ENCODE data around the gene HDGF. TPM values are rescaled to one million over a fixed set of nuclear protein-coding genes. Genes with fewer than 3 reads are reported as not detected.

HDGF gene
- total and polyA plus RNA-seq, 2 of the 8 experiments (the other 6 are each of a cell fraction or from before 2014, with no cell fraction given): 145 to 391 TPM

DNA sequence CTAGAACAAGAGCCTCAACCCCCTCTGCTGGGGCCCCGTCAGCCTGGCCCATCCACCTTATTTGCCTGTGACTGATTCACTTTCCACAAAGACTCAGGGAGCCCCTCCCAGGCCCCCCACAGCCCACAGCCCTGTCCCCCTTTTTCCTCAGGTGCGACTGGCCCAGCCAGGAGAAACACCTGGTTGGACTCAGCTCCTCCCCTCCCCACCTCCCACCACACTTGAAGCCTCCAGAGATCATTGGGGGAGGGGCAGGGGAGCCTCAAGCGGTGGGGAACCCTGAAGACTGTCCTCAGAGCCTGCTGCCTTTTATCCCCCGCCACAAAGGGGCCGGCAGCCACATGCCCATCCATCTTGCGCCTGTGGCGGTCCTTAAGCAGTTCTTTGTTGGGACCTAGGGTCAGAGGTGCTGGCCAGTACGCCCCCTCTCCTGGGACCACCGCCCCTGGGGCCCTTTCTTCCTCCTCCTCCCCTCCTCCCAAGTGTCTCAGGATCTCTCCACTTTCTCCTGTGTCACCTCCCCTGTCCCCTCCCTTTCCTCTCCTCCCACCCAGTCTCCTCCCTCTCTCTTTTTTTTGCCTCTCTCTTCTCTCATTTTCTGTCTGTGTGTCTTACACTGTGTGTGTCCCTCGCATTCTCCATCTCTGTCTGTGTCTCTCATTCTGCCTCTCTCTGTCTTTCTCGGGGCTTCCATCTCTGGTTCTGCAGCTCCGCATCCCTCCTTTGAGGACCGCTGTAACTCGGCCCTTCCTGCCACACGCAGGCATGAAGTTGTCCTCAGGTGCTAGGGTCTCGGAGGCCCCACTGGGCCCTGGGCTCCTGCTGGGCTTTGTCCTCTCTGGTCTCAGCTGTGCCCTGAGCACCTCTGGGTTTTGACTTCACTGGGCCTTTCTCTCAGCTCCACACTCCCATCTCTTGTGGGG lies 58.3 kb downstream of the HDGF start (continued):
- no peak for TF ChIP-seq NRF1 (IDR thresholded peaks at IDR 0.05; ENCODE audit: low read depth, low read length)
- TF ChIP-seq, protein P1, sequence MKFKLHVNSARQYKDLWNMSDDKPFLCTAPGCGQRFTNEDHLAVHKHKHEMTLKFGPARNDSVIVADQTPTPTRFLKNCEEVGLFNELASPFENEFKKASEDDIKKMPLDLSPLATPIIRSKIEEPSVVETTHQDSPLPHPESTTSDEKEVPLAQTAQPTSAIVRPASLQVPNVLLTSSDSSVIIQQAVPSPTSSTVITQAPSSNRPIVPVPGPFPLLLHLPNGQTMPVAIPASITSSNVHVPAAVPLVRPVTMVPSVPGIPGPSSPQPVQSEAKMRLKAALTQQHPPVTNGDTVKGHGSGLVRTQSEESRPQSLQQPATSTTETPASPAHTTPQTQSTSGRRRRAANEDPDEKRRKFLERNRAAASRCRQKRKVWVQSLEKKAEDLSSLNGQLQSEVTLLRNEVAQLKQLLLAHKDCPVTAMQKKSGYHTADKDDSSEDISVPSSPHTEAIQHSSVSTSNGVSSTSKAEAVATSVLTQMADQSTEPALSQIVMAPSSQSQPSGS (IDR thresholded peaks at IDR 0.05; ENCODE audit: low read length): peak; percentile 42; the same call in 1 of the 2 replicates
- TF ChIP-seq ASH2L (IDR thresholded peaks at IDR 0.05; ENCODE audit: low read length): peak; percentile 83
- TF ChIP-seq POU5F1 (IDR thresholded peaks at IDR 0.05; ENCODE audit: low read depth, low read length): 0 out of 2 replicates have a peak, but pooled peaks have one; percentile 55
- peak; percentile 41; the same call in 1 of the 2 replicates for TF ChIP-seq BACH1 (IDR thresholded peaks at IDR 0.05; ENCODE audit: low read length)
- TF ChIP-seq PHF8 (conservative IDR thresholded peaks at IDR 0.05; ENCODE audit: low read depth, low read length): no peak; the same call in 1 of the 2 replicates
- TF ChIP-seq, protein P2, sequence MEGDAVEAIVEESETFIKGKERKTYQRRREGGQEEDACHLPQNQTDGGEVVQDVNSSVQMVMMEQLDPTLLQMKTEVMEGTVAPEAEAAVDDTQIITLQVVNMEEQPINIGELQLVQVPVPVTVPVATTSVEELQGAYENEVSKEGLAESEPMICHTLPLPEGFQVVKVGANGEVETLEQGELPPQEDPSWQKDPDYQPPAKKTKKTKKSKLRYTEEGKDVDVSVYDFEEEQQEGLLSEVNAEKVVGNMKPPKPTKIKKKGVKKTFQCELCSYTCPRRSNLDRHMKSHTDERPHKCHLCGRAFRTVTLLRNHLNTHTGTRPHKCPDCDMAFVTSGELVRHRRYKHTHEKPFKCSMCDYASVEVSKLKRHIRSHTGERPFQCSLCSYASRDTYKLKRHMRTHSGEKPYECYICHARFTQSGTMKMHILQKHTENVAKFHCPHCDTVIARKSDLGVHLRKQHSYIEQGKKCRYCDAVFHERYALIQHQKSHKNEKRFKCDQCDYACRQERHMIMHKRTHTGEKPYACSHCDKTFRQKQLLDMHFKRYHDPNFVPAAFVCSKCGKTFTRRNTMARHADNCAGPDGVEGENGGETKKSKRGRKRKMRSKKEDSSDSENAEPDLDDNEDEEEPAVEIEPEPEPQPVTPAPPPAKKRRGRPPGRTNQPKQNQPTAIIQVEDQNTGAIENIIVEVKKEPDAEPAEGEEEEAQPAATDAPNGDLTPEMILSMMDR (IDR thresholded peaks at IDR 0.05; ENCODE audit: control extremely low read depth in 1 of 3, insufficient read depth in 1 of 3, low read depth in 1 of 3, low read length in 3 of 3): no peak
- TF ChIP-seq JUND (IDR thresholded peaks at IDR 0.05; ENCODE audit: low read length): peak; percentile 75; the same call in 1 of the 2 replicates
- TF ChIP-seq, protein P3, sequence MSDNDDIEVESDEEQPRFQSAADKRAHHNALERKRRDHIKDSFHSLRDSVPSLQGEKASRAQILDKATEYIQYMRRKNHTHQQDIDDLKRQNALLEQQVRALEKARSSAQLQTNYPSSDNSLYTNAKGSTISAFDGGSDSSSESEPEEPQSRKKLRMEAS (IDR thresholded peaks at IDR 0.05): peak; percentile 74; the same call in 1 of the 2 replicates
- no peak; the same call in none of the 2 replicates for TF ChIP-seq KDM1A (IDR thresholded peaks at IDR 0.05; ENCODE audit: borderline replicate concordance, low read length)
- peak; percentile 64; the same call in 1 of the 2 replicates for TF ChIP-seq CHD2 (IDR thresholded peaks at IDR 0.05; ENCODE audit: low read length)
- no peak for TF ChIP-seq SUZ12 (IDR thresholded peaks at IDR 0.05; ENCODE audit: low read length)
- peak; percentile 44 to 98 for TF ChIP-seq EP300 (IDR thresholded peaks at IDR 0.05; ENCODE audit: borderline replicate concordance in 1 of 2, low read depth in 2 of 2, low read length in 2 of 2)
- TF ChIP-seq RNF2 (IDR thresholded peaks at IDR 0.05; ENCODE audit: borderline replicate concordance, low read depth, low read length, missing control alignments, poor library complexity, severe bottlenecking): no peak
- peak; percentile 37; the same call in 1 of the 2 replicates for TF ChIP-seq CREB1 (IDR thresholded peaks at IDR 0.05)
- no peak; the same call in 1 of the 2 replicates for TF ChIP-seq RBBP5 (IDR thresholded peaks at IDR 0.05; ENCODE audit: borderline replicate concordance, low read depth, low read length)
- TF ChIP-seq SIN3A (conservative IDR thresholded peaks at IDR 0.05 in 1 of 2, IDR thresholded peaks at IDR 0.05 in 1 of 2; ENCODE audit: low read depth in 1 of 2, low read length in 2 of 2): peak in 1 of 2 experiments; percentile 83; a peak in 2 of 4 replicates

All from H1 (cell line).